Skeletal muscle satellite cell (primary cell): ENCODE data around the gene TRPV2.
"Not testable (repeated sequence)": the region's sequence is repeated elsewhere in the genome, so short reads cannot be mapped to it uniquely, and the experiment has no call there.

ENCODE experiments used
- H3K27me3 ChIP-seq: 2 replicates; pipeline ENCODE4 v1.7.0; 2013; ENCODE audit warnings: low read length; ENCODE audit not compliant: control insufficient read depth, insufficient read depth
- H3K36me3 ChIP-seq: 2 replicates; pipeline ENCODE4 v1.7.0; 2013; ENCODE audit warnings: mild to moderate bottlenecking, control low read depth, low read length; ENCODE audit not compliant: insufficient read depth
- H3K4me1 ChIP-seq: 2 replicates; pipeline ENCODE4 v1.7.0; 2013; ENCODE audit warnings: low read length; ENCODE audit not compliant: control insufficient read depth, insufficient read depth
- H3K4me2 ChIP-seq: 2 replicates; pipeline ENCODE4 v1.7.0; 2013; ENCODE audit warnings: mild to moderate bottlenecking, low read length
- H3K4me3 ChIP-seq: 2 replicates; pipeline ENCODE4 v1.7.0; 2013; ENCODE audit warnings: low read length
- H3K9ac ChIP-seq: 2 replicates; pipeline ENCODE4 v1.7.0; 2013; ENCODE audit warnings: mild to moderate bottlenecking, low read depth, low read length, moderate library complexity
- H3K9me3 ChIP-seq: replicated peaks from 2 replicates; pipeline ENCODE4 v1.7.0; 2013; ENCODE audit warnings: mild to moderate bottlenecking, control low read depth, low read length

The TRPV2 gene

DNA sequence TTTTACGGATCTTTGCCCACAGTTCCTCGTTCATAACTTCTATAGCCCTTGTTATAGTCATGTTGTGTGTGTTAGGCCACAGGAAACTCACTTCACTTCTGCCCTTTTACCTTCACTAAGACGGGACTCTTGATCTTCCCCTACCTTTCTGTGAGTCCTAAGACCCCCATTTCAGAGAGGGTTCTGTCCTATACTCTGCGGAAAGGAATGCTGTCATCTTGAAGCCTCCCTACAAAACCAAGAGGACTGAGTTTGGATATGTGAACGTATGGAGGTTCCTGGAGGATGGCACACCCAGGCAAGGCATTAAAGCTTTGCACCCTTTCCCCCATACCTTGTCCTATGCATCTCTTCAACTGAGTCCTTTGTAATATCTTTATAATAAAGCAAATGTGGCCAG is 30.8 kb upstream of the TRPV2 start:
- no peaks in the 10 kb centered on the region for H3K9me3 ChIP-seq
- H3K4me1 ChIP-seq: peaks cover 25% of the 10 kb centered on the region
- no peak overlapping the region for H3K4me3 ChIP-seq
- no peak overlapping the region for H3K4me2 ChIP-seq
- H3K9ac ChIP-seq: no peak overlapping the region
- peaks cover 22% of the 10 kb centered on the region for H3K36me3 ChIP-seq
- no peaks in the 10 kb centered on the region for H3K27me3 ChIP-seq

DNA sequence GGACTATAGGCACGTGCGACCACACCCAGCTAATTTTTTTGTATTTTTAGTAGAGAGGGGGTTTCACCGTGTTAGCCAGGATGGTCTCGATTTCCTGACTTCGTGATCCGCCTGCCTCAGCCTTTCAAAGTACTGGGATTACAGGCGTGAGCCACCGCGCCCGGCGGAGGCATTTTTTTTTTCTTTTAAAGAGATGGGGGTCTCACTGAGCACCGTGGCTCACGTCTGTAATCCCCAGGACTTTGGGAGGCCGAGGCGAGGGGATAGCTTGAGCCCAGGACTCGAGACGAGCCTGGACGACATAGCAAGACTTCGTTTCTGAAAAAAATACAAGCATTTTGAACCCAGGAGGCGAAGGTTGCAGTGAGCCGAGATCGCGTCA is 29.3 kb upstream of the TRPV2 start:
- peaks cover 25% of the 10 kb centered on the region for H3K4me1 ChIP-seq
- peak overlapping the region; percentile 31 for H3K9ac ChIP-seq
- H3K4me3 ChIP-seq: peak overlapping the region; percentile 73
- peak overlapping the region; percentile 87 for H3K4me2 ChIP-seq
- not testable (repeated sequence) for H3K9me3 ChIP-seq, H3K27me3 ChIP-seq
- peaks cover 22% of the 10 kb centered on the region for H3K36me3 ChIP-seq

GRCh38 chr17:16391451-16391850 is 23.9 kb upstream of the TRPV2 start:
- Histone ChIP-seq H3K4me3 (no peak overlapping the region), H3K4me2 (no peak overlapping the region), H3K4me1 (peaks cover 5% of the 10 kb centered on the region), H3K9me3 (no peaks in the 10 kb centered on the region), H3K27me3 (no peaks in the 10 kb centered on the region), H3K9ac (no peak overlapping the region), H3K36me3 (no peaks in the 10 kb centered on the region)

- H3K36me3 ChIP-seq, H3K9ac ChIP-seq, H3K4me1 ChIP-seq, H3K27me3 ChIP-seq, H3K9me3 ChIP-seq, H3K4me3 ChIP-seq, H3K4me2 ChIP-seq: not testable (repeated sequence)
Measured at GRCh38 chr17:16392491-16392890, 22.9 kb upstream of the TRPV2 start.

DNA sequence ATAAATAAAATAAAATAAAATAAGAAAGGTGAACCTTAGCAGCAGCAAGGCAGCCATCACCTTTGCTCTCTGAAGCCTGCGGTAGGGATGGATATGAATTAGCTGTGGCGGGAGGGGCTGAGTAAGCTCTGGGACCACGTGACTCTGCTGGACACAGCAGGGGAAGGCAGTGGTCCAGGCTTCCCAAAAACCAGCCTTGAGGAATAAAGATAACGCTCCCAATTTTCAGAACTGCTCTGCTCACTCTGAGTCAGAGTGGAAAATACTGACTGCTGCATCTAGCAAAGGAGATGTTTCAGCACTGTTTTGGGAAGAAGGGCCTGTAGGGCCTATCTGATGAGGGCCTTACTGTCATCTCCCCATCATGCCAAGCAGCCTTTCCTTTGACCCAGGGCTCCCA is 19.5 kb upstream of the TRPV2 start:
- H3K4me2 ChIP-seq, H3K4me1 ChIP-seq, H3K9ac ChIP-seq, H3K36me3 ChIP-seq, H3K4me3 ChIP-seq, H3K27me3 ChIP-seq, H3K9me3 ChIP-seq: not testable (repeated sequence)

GRCh38 chr17:16396693-16397092 is 18.7 kb upstream of the TRPV2 start:
- not testable (repeated sequence) for H3K9me3 ChIP-seq, H3K4me1 ChIP-seq, H3K9ac ChIP-seq, H3K36me3 ChIP-seq, H3K4me2 ChIP-seq, H3K4me3 ChIP-seq, H3K27me3 ChIP-seq

DNA sequence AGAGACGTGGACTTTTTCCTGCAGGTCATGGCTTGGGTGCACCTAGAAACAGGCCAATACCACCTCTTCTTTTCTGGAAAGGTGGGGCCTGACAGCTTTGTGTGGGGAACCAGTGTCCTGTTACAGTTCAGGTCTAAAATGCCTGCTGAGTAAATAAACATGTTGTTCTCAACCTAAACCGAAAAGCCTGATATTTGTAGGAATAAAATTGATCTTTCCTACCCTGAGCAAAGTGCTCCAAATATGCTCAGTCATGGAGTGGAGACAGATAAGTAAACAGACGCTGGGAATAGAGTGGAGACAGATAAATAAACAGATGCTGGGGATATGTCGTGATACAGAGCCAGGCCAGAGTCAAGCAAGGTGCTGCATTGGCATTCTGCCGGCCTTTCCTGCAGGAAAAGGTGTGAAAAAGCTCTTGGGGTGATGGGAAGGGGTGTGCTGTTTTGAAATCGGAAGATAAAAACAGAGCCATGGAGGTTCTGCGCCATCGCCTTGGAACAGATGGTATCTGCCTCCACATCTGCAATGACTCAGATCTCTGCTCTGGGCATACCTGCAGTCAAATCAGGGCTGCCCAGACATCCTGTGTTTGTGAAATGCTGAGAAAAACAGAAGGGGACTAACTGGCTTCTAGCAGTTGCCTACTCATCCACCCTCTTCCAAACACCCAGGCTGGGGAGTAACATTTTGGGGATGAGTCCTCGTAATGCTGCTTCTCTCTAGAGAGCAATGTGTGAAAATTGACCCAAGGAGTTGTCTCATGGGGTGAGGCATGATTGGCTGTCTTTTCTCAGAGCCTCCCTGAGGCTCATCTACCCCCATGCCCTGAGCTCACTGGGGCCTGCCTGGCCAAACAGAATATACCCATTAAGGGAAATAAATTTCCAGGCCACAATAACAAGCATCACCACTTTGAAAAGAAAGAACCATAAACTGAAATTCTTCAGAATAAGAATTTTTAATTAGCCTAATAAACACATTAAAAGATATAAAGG is 16.8 kb upstream of the TRPV2 start:
- H3K36me3 ChIP-seq: no peaks in the 10 kb centered on the region
- no peaks in the 10 kb centered on the region for H3K4me1 ChIP-seq
- H3K9me3 ChIP-seq: no peaks in the 10 kb centered on the region
- no peak overlapping the region for H3K9ac ChIP-seq
- no peak overlapping the region for H3K4me3 ChIP-seq
- no peaks in the 10 kb centered on the region for H3K27me3 ChIP-seq
- no peak overlapping the region for H3K4me2 ChIP-seq

- H3K27me3 ChIP-seq, H3K9ac ChIP-seq: not testable (repeated sequence)
Measured at GRCh38 chr17:16403847-16404246, 11.5 kb upstream of the TRPV2 start.

DNA sequence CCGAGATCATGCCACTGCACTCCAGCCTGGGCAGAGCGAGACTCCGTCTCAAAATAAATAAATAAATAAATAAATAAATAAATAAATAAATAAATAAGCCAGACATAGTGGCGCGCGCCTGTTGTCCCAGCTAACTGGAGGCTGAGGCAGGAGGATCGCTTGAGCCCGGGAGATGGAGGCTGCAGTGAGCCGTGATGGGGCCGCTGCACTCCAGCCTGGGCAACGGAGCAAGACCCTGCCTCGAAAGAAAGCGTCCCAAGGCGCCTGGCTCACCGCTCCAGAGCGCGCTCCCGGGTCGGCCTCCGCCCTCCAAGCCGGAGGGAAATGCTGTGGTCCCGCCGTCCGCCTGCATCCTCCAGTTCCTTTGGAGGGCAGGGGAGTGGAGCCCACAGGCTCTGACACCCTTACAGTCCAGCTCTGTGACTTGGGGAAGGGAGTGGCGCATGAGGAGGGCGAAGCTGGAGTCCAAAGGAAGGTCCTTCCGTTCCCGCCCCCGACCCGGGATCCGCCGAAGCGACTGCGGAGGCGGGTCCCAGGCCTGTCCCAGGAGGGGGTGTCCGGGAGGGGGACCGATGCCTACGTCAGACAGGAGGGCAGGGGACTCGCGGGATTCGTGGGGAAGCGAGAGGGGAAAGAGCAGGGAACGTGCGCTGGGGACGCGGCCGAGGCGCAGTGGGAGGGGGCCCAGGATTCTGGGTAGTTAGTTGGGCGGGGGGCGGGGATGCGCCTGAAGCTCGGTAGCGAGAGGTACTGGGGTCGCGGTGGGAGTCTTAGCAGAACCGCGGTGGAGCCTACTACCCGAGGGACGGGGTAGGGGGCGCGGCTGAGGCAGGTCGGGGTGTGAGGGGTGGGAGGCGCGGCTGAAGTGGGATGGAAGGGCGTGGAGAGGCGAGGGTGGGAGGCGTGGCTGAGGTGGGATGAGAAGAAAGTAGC is 8.4 kb upstream of the TRPV2 start:
- peaks cover 5% of the 10 kb centered on the region for H3K4me1 ChIP-seq
- H3K4me3 ChIP-seq: peak overlapping the region; percentile 82
- H3K27me3 ChIP-seq: no peaks in the 10 kb centered on the region
- peak overlapping the region; percentile 75 for H3K9ac ChIP-seq
- H3K36me3 ChIP-seq: no peaks in the 10 kb centered on the region
- H3K9me3 ChIP-seq: no peaks in the 10 kb centered on the region
- peak overlapping the region; percentile 100 for H3K4me2 ChIP-seq

More at GRCh38 chr17:16403847-16404246, 11.5 kb upstream of the TRPV2 start:
- H3K4me2 ChIP-seq, H3K36me3 ChIP-seq, H3K4me1 ChIP-seq, H3K4me3 ChIP-seq, H3K9me3 ChIP-seq: not testable (repeated sequence)

- Histone ChIP-seq H3K4me2 (peak overlapping the region; percentile 35), H3K9me3 (no peaks in the 10 kb centered on the region), H3K9ac (no peak overlapping the region), H3K4me3 (no peak overlapping the region), H3K27me3 (no peaks in the 10 kb centered on the region), H3K4me1 (peaks cover 5% of the 10 kb centered on the region), H3K36me3 (no peaks in the 10 kb centered on the region)
Measured at GRCh38 chr17:16407911-16408588, 7.3 kb upstream of the TRPV2 start.

DNA sequence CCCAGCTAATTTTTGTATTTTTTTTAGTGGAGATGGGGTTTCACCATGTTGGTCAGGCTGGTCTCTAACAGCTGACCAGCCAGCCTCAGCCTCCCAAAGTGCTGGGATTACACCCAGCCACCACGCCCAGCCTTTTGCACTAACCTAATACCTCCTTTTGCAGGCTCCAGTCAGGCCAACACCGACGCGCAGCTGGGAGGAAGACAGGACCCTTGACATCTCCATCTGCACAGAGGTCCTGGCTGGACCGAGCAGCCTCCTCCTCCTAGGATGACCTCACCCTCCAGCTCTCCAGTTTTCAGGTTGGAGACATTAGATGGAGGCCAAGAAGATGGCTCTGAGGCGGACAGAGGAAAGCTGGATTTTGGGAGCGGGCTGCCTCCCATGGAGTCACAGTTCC is 2.0 kb downstream of the TRPV2 start:
- Histone ChIP-seq H3K9ac (no peak overlapping the region), H3K4me1 (peaks cover 50% of the 10 kb centered on the region), H3K4me3 (no peak overlapping the region), H3K27me3 (no peaks in the 10 kb centered on the region), H3K4me2 (peak overlapping the region; percentile 84), H3K36me3 (peaks cover 30% of the 10 kb centered on the region), H3K9me3 (no peaks in the 10 kb centered on the region)
